ENCODE measurements around the gene SMIM5.

Gene SMIM5

DNA sequence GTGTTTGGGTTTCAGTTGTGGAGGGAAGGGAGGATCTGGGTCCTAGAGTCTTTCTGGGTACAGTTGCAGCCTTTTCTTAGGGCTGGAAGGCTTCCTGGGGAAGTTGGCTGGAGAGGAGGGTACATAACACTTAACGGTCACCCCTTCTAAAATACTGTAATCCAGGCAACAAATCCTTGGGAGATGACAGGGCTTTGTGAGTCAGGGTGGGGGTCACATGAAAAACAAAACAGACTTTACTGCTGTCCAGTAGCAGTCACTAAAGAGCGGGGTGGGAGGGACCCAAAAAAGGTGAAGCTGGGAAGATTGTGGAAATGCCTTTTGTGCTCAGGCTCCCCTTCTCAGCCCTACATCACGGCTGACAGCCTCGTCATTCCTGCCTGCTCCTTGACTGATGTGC lies 40.3 kb downstream of the SMIM5 start:
- no peak for DNase-seq

DNA sequence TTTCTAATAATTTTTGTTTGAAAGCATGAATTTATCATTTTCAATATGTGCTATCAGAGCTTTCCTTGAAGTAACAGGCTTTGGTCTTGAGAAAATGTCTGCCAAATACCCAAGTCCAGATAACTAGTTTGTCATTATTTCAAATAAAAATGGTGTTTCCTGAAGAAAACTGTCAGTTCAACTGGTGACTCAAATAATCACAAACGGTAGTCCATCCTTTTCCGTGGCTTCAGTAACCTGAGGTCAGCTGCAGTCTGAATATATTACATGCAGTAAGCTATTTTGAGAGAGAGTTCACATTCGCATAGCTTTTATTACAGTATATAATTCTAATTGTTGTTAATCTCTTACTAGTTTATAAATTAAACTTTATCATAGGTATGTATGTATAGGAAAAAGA lies 43.2 kb downstream of the SMIM5 start:
- DNase-seq = no peak

DNA sequence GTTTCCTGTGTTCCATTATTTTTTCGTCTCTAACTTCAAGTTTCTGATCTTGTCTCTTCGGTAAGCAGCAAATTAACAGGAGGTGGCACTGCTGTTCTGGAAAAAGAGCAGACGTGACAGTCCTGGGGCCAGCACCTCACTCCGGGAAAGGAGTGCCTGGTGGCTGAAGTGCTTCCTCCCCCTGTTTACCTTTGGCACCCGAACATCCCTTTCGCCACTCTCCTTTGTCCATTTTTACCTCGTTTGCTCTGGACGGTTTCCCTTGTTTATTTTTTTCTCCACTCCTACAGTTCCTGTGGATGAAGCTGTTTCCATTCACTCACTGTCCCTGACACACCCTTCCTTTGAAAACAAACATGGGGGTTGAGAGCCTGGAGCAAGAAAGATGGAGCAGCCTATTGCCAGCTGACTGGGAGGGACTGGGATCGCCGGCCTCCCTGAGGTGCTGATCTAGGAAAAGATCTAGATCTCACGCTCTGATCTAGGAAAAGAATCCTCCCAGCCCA lies 46.5 kb downstream of the SMIM5 start:
- no peak for DNase-seq

DNA sequence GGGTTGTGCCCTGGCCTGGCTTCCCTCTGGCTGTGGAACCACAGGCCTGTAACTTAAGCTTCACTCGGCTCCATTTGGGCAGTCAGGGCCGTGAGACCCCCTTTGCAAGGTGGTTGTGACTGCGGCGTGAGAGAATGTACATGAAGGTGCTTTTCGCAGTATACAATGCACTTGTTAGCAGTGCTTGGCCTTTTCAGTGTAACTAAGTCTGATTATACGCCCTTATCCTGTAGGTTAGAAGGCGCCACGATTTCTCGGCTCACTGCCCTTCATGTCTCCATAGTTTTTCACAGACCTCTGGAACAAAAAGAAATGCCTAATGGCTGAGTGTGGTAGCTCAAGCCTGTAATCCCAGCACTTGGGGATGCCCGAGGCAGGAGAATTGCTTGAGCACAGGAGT lies 47.2 kb downstream of the SMIM5 start:
- DNase-seq = no peak

DNA sequence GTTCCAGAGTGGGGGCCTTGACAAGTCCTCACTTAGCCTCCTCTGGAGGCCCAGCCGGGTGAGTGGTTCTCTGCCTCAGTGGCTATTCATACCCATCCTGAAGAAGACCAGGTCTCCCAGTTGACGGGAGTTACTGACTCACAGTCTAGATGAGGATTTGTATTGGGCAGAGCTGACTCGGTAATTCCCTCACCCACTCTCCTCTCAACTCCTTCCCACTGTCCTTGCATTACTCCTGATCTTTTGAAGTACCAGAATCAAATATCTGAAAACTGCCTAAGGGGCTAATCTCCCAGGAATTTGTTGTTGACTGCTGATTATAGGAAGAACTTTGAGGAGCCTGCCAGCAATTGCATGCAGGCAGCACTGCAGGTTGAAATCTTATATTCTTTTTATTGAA lies 48.1 kb downstream of the SMIM5 start:
- DNase-seq = no peak

DNA sequence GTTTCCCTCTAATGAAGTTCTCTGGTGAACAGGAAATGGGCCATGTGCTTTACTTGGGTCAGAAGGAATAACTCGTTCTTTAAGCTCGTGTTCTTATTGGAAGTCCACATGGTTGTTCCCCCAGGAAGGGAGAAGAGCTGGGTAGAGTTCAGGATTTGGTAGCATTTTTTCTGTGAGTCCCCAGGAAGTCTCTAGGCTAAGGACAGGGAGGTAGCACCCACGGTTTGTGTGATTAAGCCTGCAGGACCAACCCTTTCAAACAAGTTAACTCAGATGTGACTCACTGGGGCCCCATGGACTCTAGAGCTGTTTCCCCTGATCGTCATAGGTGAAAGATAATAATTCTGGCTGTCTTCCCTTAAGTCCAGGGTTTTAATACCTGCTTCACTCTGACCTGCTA lies 50.3 kb downstream of the SMIM5 start:
- no peak for DNase-seq

DNA sequence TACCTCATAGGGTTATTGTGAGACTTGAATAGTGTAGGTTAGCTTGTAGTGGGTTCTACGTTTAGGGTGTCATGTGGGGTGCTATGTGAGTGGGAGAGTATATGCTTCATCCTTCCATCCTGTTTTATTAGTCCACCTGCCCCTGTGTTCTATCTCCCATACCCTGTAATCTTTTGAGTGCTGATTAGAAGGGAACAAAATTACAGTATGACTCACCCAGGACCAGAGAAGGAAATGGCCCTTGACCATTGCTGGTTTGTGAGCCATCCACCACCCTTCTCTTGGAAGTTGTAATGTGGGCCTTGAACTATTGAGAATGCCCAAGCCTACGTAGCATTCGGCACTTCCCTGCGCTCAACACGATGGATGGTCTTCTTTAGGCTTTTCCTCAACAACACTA lies 51.0 kb downstream of the SMIM5 start:
- no peak for DNase-seq

DNA sequence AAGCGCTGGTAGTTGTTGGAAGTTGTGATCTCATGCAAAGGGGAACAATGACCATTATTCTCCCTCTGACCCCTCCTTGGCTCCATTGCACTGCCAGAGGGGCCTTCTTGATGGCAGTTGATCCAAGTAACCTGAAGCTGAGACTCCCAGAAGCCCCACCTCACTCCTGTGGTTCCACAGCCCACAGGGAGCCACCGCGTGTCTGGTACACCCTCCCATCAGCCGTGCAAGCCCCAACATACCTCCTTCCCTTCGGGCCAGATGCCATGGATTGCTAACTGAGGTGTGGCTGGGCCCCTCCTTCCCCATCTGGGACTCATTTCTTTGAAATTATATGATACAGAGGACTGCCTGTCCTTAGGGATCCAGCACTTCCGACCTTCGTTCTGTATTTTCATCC lies 51.7 kb downstream of the SMIM5 start:
- no peak for DNase-seq

DNA sequence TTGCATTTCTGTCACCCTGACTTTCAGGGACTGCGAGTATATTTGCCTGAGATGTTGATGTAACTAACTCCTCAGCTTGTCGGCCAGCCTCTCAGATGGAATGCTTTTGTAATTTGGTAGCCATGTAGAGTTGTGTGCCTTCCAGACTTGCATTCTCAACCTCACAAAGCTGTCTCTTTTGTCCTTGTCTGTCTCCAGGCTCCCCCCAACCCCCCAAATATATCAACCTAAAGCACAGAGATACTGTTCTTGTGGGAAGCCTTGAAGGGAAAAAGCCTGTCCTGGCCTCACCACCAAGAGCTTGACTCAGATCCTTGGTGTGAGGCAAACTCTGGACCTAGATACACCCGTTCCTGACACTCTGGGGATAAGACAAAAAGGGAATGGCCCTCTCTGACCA lies 52.3 kb downstream of the SMIM5 start:
- no peak for DNase-seq

DNA sequence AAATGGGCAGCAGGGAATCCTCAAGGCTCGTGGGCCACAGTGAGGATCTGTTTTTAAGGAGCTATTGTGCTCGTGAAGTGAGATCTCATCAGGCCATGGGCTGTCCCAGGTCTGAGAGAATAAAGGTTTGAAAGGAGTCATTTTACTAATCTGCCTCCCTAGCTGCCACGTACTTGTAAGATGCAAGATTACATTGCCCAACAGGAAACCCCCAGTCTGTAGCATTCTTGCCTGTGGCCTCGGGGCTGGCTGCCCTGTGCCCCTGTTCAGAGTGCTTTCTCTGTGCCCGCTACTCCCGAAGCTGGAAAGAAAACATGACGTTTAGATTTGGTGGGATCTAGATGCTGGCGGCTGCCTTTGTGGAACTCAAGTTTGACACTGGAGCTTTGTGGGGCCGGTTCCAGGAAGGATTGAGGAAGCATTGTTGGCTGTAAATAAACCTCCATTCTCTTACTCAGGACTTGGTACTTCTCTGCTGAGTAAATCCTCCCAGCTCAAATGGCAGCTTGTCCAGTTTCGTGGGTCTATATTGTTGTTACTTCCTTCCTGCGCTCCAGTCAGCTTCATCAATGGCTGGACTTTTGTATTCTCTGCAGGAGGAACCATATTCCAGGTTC lies 55.1 kb downstream of the SMIM5 start:
- no peak for DNase-seq

DNA sequence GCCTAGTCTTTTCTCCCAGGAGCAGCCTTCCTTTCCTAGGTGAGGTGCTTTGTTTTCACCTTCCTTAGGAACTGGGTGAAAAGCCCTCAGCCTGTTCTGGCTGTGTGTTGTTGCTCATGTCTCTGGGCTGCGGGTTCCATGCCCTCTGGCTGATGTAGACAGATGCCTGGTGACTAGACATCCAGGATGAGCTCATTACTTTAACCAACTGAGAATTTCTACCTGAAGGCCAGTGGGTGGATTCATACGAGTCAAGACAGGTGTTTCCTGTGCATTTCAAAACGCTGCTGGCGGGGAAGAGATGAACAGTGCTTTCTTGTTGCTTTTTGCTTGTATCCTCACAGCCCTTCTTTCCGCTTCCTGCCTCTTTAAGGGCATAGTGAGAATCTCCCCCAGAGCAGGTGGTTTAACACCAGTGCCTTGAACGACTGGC lies 56.2 kb downstream of the SMIM5 start:
- DNase-seq = no peak

Data from stimulated activated CD4-positive, alpha-beta T cell treated with anti-CD3 and anti-CD28 coated beads, Interleukin-12 subunit alpha, Interleukin-12 subunit beta, amount 100 ng/mL, for 4 hours (primary cell).